ENCODE data around the gene DUX4. TPM values are rescaled to one million over a fixed set of nuclear protein-coding genes. Genes with fewer than 3 reads are reported as not detected.

DUX4 gene
- total RNA-seq, 6 experiments from 2014 or later = not detected

Small RNAs within 50 kb of the gene (small RNA-seq; reads per million reads assigned to genes)
- gene AC215524.1 = 0 reads per million in 2 experiments

Other genes starting within 250 kb of the DUX4 start
- 10 to 100 TPM; 14.2 to 23.7 (median 18.0) TPM for gene FRG1, start 232.9 kb upstream of the DUX4 start, total RNA-seq
- gene FRG2, start 146.5 kb upstream of the DUX4 start, total RNA-seq = not detected
- not detected for gene DBET, start 109.3 kb upstream of the DUX4 start, total RNA-seq